Measurements from ENCODE around the gene TTC7B.

DNA sequence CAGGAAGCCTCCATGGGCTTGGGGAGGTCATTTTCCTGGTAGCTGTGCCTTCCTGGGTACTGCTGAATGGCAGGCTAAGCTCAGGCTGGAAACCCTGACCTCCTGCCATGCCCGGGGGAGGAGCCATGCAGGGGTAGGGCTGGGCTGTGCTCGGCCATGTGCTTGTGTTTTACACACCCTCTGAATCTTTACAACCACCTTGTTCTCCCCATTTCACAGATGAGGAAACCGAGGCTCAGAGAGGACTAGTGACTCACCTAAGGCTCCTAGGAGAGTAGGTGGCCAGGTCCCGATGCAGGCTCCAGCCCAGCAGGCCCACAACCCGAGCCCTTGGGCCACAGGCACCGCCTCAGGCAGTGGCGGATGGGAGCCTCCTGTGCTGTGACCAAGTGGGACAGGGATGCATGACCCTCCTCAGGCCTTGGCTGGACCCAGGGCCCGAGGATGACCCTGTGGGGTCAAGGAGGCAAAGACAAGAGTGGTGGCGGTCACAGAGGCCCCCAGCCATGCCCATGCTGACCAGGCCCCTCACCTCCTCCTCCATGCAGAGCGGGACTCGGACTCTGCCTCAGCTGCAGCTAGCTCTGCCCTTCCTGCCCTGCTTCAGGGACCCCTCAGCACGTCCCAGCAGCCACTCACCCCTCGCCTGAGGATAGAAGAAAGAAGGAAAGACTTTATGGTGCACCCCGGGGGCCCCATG is 283.3 kb downstream of the TTC7B start:
- TF ChIP-seq, protein P1, sequence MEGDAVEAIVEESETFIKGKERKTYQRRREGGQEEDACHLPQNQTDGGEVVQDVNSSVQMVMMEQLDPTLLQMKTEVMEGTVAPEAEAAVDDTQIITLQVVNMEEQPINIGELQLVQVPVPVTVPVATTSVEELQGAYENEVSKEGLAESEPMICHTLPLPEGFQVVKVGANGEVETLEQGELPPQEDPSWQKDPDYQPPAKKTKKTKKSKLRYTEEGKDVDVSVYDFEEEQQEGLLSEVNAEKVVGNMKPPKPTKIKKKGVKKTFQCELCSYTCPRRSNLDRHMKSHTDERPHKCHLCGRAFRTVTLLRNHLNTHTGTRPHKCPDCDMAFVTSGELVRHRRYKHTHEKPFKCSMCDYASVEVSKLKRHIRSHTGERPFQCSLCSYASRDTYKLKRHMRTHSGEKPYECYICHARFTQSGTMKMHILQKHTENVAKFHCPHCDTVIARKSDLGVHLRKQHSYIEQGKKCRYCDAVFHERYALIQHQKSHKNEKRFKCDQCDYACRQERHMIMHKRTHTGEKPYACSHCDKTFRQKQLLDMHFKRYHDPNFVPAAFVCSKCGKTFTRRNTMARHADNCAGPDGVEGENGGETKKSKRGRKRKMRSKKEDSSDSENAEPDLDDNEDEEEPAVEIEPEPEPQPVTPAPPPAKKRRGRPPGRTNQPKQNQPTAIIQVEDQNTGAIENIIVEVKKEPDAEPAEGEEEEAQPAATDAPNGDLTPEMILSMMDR (IDR thresholded peaks at IDR 0.05; ENCODE audit: insufficient read depth, low read length, poor library complexity, severe bottlenecking): no peak
- TF ChIP-seq EZH2phosphoT487 (conservative IDR thresholded peaks at IDR 0.05; ENCODE audit: low read length): no peak

Measured in SU-DHL-6 (cell line).